GM12875 (cell line): ENCODE measurements around the gene PPFIBP2.

Experiments used
- H3K4me3 ChIP-seq: one replicate; pipeline ENCODE4 v1.5.1; 2011; ENCODE audit warnings: low read depth, low read length, control low read depth
- CTCF ChIP-seq: IDR thresholded peaks from 2 replicates; pipeline ENCODE4 v1.5.1; 2011; ENCODE audit warnings: low read depth, mild to moderate bottlenecking, control low read depth, inconsistent platforms, low read length, moderate library complexity, borderline replicate concordance; ENCODE audit not compliant: insufficient read depth

The PPFIBP2 gene

DNA sequence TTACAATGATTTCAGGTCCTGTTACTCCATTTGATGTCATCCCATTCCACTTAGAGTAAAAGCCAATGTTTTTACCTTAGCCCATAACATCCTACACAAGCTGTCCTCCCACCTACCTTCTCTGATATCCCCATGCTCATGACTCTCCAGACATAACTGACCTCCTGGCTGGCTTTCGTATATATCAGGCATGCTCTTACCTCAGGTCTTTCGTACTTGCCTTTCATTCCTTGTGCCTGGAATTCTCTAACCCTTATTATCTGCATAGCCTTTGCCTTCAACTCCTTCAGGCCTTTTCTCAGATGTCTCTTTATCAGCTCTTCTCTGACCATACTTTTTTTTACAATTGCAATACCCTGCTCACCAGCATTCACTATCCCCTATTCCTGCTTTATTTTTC, 169.8 kb downstream of the PPFIBP2 start:
- no peak overlapping the region for H3K4me3 ChIP-seq
- TF ChIP-seq CTCF, result no peak

GRCh38 chr11:7686761-7687160, 173.0 kb downstream of the PPFIBP2 start:
- TF ChIP-seq CTCF, result no peak

DNA sequence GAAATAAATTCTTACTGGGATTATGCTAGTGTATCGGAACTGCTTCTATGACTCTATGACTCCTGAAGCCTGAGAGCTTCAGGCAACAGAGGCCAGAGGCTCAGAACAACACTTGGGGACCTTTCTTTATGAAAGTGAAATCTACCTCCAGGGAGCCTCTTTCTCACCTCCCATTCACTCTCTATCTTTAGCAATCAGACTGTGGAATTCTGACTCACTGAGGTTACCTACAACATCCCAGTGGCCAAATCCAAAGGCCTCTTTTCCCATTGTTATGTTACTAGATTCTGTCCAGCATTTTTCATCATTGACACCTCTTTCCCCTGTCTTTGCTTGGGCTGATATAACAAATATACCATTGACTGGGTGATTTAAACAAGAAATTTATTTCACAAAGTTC, 173.6 kb downstream of the PPFIBP2 start:
- TF ChIP-seq CTCF, result no peak
- no peak overlapping the region for H3K4me3 ChIP-seq

More at GRCh38 chr11:7686761-7687160, 173.0 kb downstream of the PPFIBP2 start:
- H3K4me3 ChIP-seq, result no peak overlapping the region

- no peak overlapping the region for H3K4me3 ChIP-seq
- TF ChIP-seq CTCF, result peak; percentile 80
These were observed 174.5 kb downstream of the PPFIBP2 start for GRCh38 chr11:7688238-7688826.

- no peak overlapping the region for H3K4me3 ChIP-seq
- no peak for TF ChIP-seq CTCF
These were observed 175.4 kb downstream of the PPFIBP2 start for GRCh38 chr11:7689239-7689638.

- H3K4me3 ChIP-seq, result no peak overlapping the region
- TF ChIP-seq CTCF, result no peak
These were observed 176.8 kb downstream of the PPFIBP2 start for GRCh38 chr11:7690648-7691047.

DNA sequence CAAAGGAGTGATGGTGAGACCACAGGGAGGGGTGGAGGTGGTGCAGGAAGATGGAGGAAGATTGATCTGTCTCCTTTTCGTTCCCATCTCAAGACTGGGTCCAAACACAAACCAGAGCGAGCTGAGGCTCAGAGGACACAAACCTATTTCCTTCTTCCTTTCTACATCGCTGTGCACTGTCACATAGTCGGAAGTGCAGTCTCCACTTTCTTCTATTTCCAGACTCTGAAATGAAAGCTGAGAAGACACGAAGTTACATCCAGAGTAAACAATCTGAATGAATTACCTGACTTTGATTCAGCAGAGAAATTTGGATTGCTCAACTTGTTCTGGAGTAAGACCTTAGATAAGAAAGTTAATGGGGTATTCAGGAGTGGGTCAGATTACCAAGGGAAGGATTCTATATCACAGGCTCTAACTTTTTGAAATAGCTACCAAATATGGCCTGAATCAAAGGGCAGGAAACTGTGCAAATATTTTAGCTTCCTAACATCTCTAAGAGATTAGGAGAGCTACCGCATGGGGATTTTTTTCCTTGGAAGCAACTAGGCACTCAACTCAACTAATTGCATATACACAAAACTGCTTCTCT, 178.1 kb downstream of the PPFIBP2 start:
- no peak for TF ChIP-seq CTCF

More for the DNA sequence above, 178.1 kb downstream of the PPFIBP2 start:
- H3K4me3 ChIP-seq, result no peak overlapping the region
